Endodermal cell (in vitro differentiated cells): ENCODE results near the gene HSPE1. TPM values are rescaled to one million over a fixed set of nuclear protein-coding genes. Genes with fewer than 3 reads are reported as not detected.

ENCODE experiments used
- DNase-seq: peaks from one replicate; pipeline ENCODE4 v3.0.0-alpha.2; 2017
- H3K27ac ChIP-seq: 2 replicates; pipeline ENCODE4 v1.5.1; 2013; ENCODE audit warnings: mild to moderate bottlenecking, low read depth, low read length, moderate library complexity
- H3K27me3 ChIP-seq: 2 replicates; pipeline ENCODE4 v1.6.1; 2013; ENCODE audit warnings: mild to moderate bottlenecking, low read length, moderate library complexity; ENCODE audit not compliant: insufficient read depth, control insufficient read depth, poor library complexity, severe bottlenecking
- H3K36me3 ChIP-seq: 2 replicates; pipeline ENCODE4 v1.7.0; 2013; ENCODE audit warnings: mild to moderate bottlenecking, low read length, moderate library complexity; ENCODE audit not compliant: control insufficient read depth, insufficient read depth
- H3K4me1 ChIP-seq: one replicate; pipeline ENCODE4 v1.7.0; 2013; ENCODE audit warnings: low read length; ENCODE audit not compliant: control insufficient read depth, insufficient read depth
- H3K4me3 ChIP-seq: 2 replicates; pipeline ENCODE4 v1.5.1; 2013; ENCODE audit warnings: mild to moderate bottlenecking, low read length, moderate library complexity
- H3K9ac ChIP-seq: 2 replicates; pipeline ENCODE4 v1.6.1; 2013; ENCODE audit warnings: mild to moderate bottlenecking, low read length, moderate library complexity; ENCODE audit not compliant: poor library complexity, severe bottlenecking; ENCODE audit errors: extremely low read depth
- H3K9me3 ChIP-seq: 2 replicates; pipeline ENCODE4 v1.6.1; 2013; ENCODE audit warnings: mild to moderate bottlenecking, low read length, moderate library complexity; ENCODE audit not compliant: control insufficient read depth
- H3K27ac Mint-ChIP-seq: 2 replicates; pipeline ENCODE4 v1.8.0; 2020; ENCODE audit warnings: mixed read lengths
- H3K27me3 Mint-ChIP-seq: 2 replicates; pipeline ENCODE4 v1.8.0; 2021; ENCODE audit warnings: mild to moderate bottlenecking, mixed read lengths; ENCODE audit not compliant: insufficient read depth
- H3K36me3 Mint-ChIP-seq: 2 replicates; pipeline ENCODE4 v1.8.0; 2020; ENCODE audit warnings: low read depth, mixed read lengths
- H3K4me1 Mint-ChIP-seq: 2 replicates; pipeline ENCODE4 v1.8.0; 2020; ENCODE audit warnings: mixed read lengths
- H3K4me3 Mint-ChIP-seq: 2 replicates; pipeline ENCODE4 v1.8.0; 2020; ENCODE audit warnings: mild to moderate bottlenecking, moderate library complexity, mixed read lengths
- H3K9me3 Mint-ChIP-seq: 2 replicates; pipeline ENCODE4 v1.8.0; 2020; ENCODE audit warnings: mild to moderate bottlenecking, mixed read lengths
- CTCF ChIP-seq: fragments of 200-600 bp; sonication (generic); conservative IDR thresholded peaks from 2 replicates; pipeline ENCODE4 v1.5.0; 2021; ENCODE audit warnings: antibody characterized with exemption, mild to moderate bottlenecking
- WGBS, 2 experiments: methylation state at CpG; one replicate each; pipeline versions ENCODE4 v1.1.5 to v1.1.7; 2013; ENCODE audit warnings: missing lambda C conversion rate in 2 of 2, mixed read lengths in 1 of 2; ENCODE audit not compliant: insufficient coverage in 1 of 2, insufficient read length in 1 of 2; 5-methylcytosine and 5-hydroxymethylcytosine counted together
- total RNA-seq, 2 donors: library from RNA; stranded (reverse); fragmentation: NEBNext Ultra II Directional in 1 of 2; extraction: Animal tissue kit (Norgen Biotek cat#: 25700) in 1 of 2; gene quantifications; 2 replicates in 1 of 2; 3 replicates in 1 of 2; pipeline ENCODE4 v1.2.1, GENCODE V29; 2021

HSPE1 gene
- total RNA-seq, 2 donors from 2014 or later = 198 to 218 TPM

- H3K4me3 Mint-ChIP-seq = peak overlapping the region; percentile 84
- WGBS, 2 experiments = 85 to 100% methylated on average over 2 of the region's 2 CpGs
These were observed 17.0 kb downstream of the HSPE1 start for GRCh38 chr2:197517150-197517549.

GRCh38 chr2:197538412-197538811 lies 38.2 kb downstream of the HSPE1 start:
- WGBS, 2 experiments = 91 to 93% methylated on average over 2 of the region's 2 CpGs
- no peak overlapping the region for H3K4me3 ChIP-seq
- no peaks in the 10 kb centered on the region for H3K4me1 Mint-ChIP-seq
- H3K4me3 Mint-ChIP-seq = no peak overlapping the region
- no peaks in the 10 kb centered on the region for H3K4me1 ChIP-seq
- no peak for DNase-seq
- H3K27ac Mint-ChIP-seq = no peak overlapping the region
- H3K36me3 ChIP-seq = peaks cover 74% of the 10 kb centered on the region
- no peaks in the 10 kb centered on the region for H3K27me3 Mint-ChIP-seq
- no peak for TF ChIP-seq CTCF
- no peaks in the 10 kb centered on the region for H3K27me3 ChIP-seq
- no peak overlapping the region for H3K9ac ChIP-seq
- H3K27ac ChIP-seq = no peak overlapping the region
- no peaks in the 10 kb centered on the region for H3K9me3 ChIP-seq
- no peaks in the 10 kb centered on the region for H3K9me3 Mint-ChIP-seq
- H3K36me3 Mint-ChIP-seq = peaks cover 75% of the 10 kb centered on the region

More at GRCh38 chr2:197517150-197517549, 17.0 kb downstream of the HSPE1 start:
- Histone ChIP-seq H3K36me3 (peaks cover 12% of the 10 kb centered on the region), H3K4me1 (no peaks in the 10 kb centered on the region), H3K27me3 (no peaks in the 10 kb centered on the region), H3K4me3 (peak overlapping the region; percentile 93), H3K9me3 (no peaks in the 10 kb centered on the region), H3K9ac (no peak overlapping the region), H3K27ac (no peak overlapping the region)
- Mint-ChIP-seq H3K27ac (no peak overlapping the region), H3K36me3 (peaks cover 35% of the 10 kb centered on the region), H3K27me3 (no peaks in the 10 kb centered on the region), H3K4me1 (peaks cover 23% of the 10 kb centered on the region), H3K9me3 (peaks cover 25% of the 10 kb centered on the region)
- DNase-seq = no peak
- TF ChIP-seq CTCF = no peak

- WGBS, 2 experiments = 100% methylated on average over 1 of the region's 1 CpG; no CpG with 5 or more reads in 1 of the 2 experiments
- no peak for TF ChIP-seq CTCF
- H3K9me3 Mint-ChIP-seq = no peaks in the 10 kb centered on the region
These were observed 39.6 kb downstream of the HSPE1 start for GRCh38 chr2:197539734-197540133.

More at GRCh38 chr2:197539734-197540133, 39.6 kb downstream of the HSPE1 start:
- Mint-ChIP-seq H3K27ac (no peak overlapping the region), H3K36me3 (peaks cover 79% of the 10 kb centered on the region), H3K4me3 (no peak overlapping the region), H3K27me3 (no peaks in the 10 kb centered on the region), H3K4me1 (no peaks in the 10 kb centered on the region)
- Histone ChIP-seq H3K4me3 (no peak overlapping the region), H3K27me3 (no peaks in the 10 kb centered on the region), H3K36me3 (peaks cover 85% of the 10 kb centered on the region), H3K27ac (no peak overlapping the region), H3K4me1 (no peaks in the 10 kb centered on the region), H3K9me3 (no peaks in the 10 kb centered on the region), H3K9ac (no peak overlapping the region)
- no peak for DNase-seq
